Loucy (cell line): Measurements from ENCODE around the gene RBKS.
A peak's percentile ranks its signal among the peaks of the same experiment; 100 is the strongest.

Experiments used
- H2AFZ ChIP-seq: fragments of 200-600 bp; sonication (generic); 2 replicates; pipeline ENCODE4 v1.6.0; 2016; ENCODE audit warnings: antibody characterized with exemption, mild to moderate bottlenecking, low read length, moderate library complexity
- H3F3A ChIP-seq: fragments of 200-600 bp; 2 replicates; pipeline ENCODE4 v1.6.0; 2016; ENCODE audit warnings: antibody characterized with exemption, low read depth, mild to moderate bottlenecking
- H3K27me3 ChIP-seq: fragments of 200-600 bp; sonication (generic); 2 replicates; pipeline ENCODE4 v1.6.1; 2014; ENCODE audit warnings: low read length, mild to moderate bottlenecking; ENCODE audit not compliant: insufficient read depth, poor library complexity, severe bottlenecking
- H3K36me3 ChIP-seq: fragments of 200-600 bp; sonication (generic); 2 replicates; pipeline ENCODE4 v1.6.1; 2016; ENCODE audit warnings: low read length; ENCODE audit not compliant: insufficient read depth
- H3K4me1 ChIP-seq: fragments of 200-600 bp; sonication (generic); 2 replicates; pipeline ENCODE4 v1.5.1; 2014; ENCODE audit warnings: low read length, mild to moderate bottlenecking; ENCODE audit not compliant: insufficient read depth, poor library complexity, severe bottlenecking
- H3K4me2 ChIP-seq: fragments of 200-600 bp; sonication (generic); 2 replicates; pipeline ENCODE4 v1.6.0; 2014; ENCODE audit warnings: antibody characterized with exemption, low read length, low read depth, mild to moderate bottlenecking; ENCODE audit not compliant: poor library complexity, severe bottlenecking
- H3K4me3 ChIP-seq: fragments of 200-600 bp; sonication (generic); 2 replicates; pipeline ENCODE4 v1.5.1; 2014; ENCODE audit warnings: low read length, mild to moderate bottlenecking, mixed read lengths; ENCODE audit not compliant: poor library complexity, severe bottlenecking
- H3K79me2 ChIP-seq: fragments of 200-600 bp; sonication (generic); 2 replicates; pipeline ENCODE4 v1.6.1; 2014; ENCODE audit warnings: low read length; ENCODE audit not compliant: insufficient read depth
- H3K9ac ChIP-seq: fragments of 200-600 bp; sonication (generic); 2 replicates; pipeline ENCODE4 v1.6.0; 2014; ENCODE audit warnings: mild to moderate bottlenecking, low read depth, low read length, moderate library complexity; ENCODE audit not compliant: poor library complexity, severe bottlenecking
- H3K9me2 ChIP-seq: fragments of 200-600 bp; sonication (generic); replicated peaks from 2 replicates; pipeline ENCODE4 v1.6.1; 2016; ENCODE audit warnings: low read depth, low read length, mixed read lengths
- H3K9me3 ChIP-seq: fragments of 200-600 bp; sonication (generic); 2 replicates; pipeline ENCODE4 v1.6.1; 2014; ENCODE audit warnings: mild to moderate bottlenecking, antibody characterized with exemption, low read length, low read depth; ENCODE audit not compliant: insufficient read depth
- H4K20me1 ChIP-seq: fragments of 200-600 bp; sonication (generic); 2 replicates; pipeline ENCODE4 v1.6.0; 2014; ENCODE audit warnings: antibody characterized with exemption, low read length, mild to moderate bottlenecking; ENCODE audit not compliant: insufficient read depth, poor library complexity, severe bottlenecking
- CTCF ChIP-seq: fragments of 200-600 bp; sonication (generic); conservative IDR thresholded peaks from 2 replicates; pipeline ENCODE4 v1.5.1; 2014; ENCODE audit warnings: mild to moderate bottlenecking, antibody characterized with exemption, low read length
- EZH2phosphoT487 ChIP-seq: fragments of 200-600 bp; IDR thresholded peaks from 2 replicates; pipeline ENCODE4 v1.6.1; 2018; ENCODE audit warnings: antibody characterized with exemption, mild to moderate bottlenecking, moderate library complexity, borderline replicate concordance

The RBKS gene

GRCh38 chr2:27890146-27890923 is at the start of gene RBKS, which contains the start of gene BABAM2:
Gene RBKS (minus strand): TSS chr2:27890387. CDS start chr2:27890345, 42 bp downstream.
Gene BABAM2 (plus strand): TSS chr2:27890729. CDS start chr2:27894557, 3,828 bp downstream.
- Histone ChIP-seq H4K20me1 (no peaks in the 10 kb centered on the region), H3K36me3 (no peaks in the 10 kb centered on the region), H3K9ac (peak within 1 kb of the TSS; percentile 75), H3K4me2 (peak within 1 kb of the TSS; percentile 76), H3K27me3 (no peaks in the 10 kb centered on the region), H3K4me3 (peak within 1 kb of the TSS; percentile 81), H3F3A (no peaks in the 10 kb centered on the region), H3K9me2 (no peaks in the 10 kb centered on the region), H3K79me2 (peaks cover 17% of the 10 kb centered on the region), H2AFZ (peak within 1 kb of the TSS; percentile 89), H3K4me1 (peaks cover 39% of the 10 kb centered on the region), H3K9me3 (no peaks in the 10 kb centered on the region)
- TF ChIP-seq EZH2phosphoT487 (no peak), CTCF (no peak)

DNA sequence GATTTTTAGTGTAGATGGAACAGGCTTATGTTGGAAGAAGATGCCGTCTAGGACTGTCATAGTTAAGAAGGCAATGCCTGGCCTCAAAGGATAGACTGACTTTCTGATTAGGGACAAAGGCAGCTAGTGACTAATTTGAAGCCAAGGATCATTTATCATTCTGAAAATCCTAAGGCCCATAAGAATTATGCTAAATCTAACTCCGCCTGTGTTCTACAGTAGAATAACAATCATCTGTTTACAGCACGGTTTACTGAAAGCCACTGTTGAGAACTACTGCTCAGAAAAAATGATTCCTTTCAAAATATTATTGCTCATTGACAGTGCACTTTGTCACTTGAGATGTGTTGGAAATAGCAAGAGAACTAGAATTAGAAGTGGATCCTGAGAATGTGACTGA is 44.8 kb upstream of the RBKS start:
- Histone ChIP-seq H3K4me2 (no peak overlapping the region), H2AFZ (no peak overlapping the region), H3F3A (0 out of 2 replicates have a peak, but pooled peaks cover 2% of the 10 kb centered on the region), H4K20me1 (no peaks in the 10 kb centered on the region), H3K79me2 (no peaks in the 10 kb centered on the region; the same call in 1 of the 2 replicates), H3K9ac (no peak overlapping the region), H3K9me3 (no peaks in the 10 kb centered on the region), H3K4me1 (peaks cover 26% of the 10 kb centered on the region), H3K4me3 (no peak overlapping the region), H3K27me3 (no peaks in the 10 kb centered on the region), H3K36me3 (no peaks in the 10 kb centered on the region; the same call in 1 of the 2 replicates), H3K9me2 (no peaks in the 10 kb centered on the region)
- no peak for TF ChIP-seq EZH2phosphoT487
- no peak for TF ChIP-seq CTCF

- peaks cover 16% of the 10 kb centered on the region for H3K4me1 ChIP-seq
- no peaks in the 10 kb centered on the region for H3F3A ChIP-seq
- no peaks in the 10 kb centered on the region; the same call in 1 of the 2 replicates for H3K36me3 ChIP-seq
- no peaks in the 10 kb centered on the region for H3K9me3 ChIP-seq
- no peaks in the 10 kb centered on the region for H3K9me2 ChIP-seq
- H2AFZ ChIP-seq: no peak overlapping the region
- no peak overlapping the region for H3K9ac ChIP-seq
- H3K79me2 ChIP-seq: no peaks in the 10 kb centered on the region
- TF ChIP-seq EZH2phosphoT487: no peak
- TF ChIP-seq CTCF: no peak
- H3K27me3 ChIP-seq: no peaks in the 10 kb centered on the region
- no peak overlapping the region for H3K4me2 ChIP-seq
- H3K4me3 ChIP-seq: no peak overlapping the region
- no peaks in the 10 kb centered on the region for H4K20me1 ChIP-seq
Measured at GRCh38 chr2:27932396-27932795, 42.2 kb upstream of the RBKS start.
